Naive B cell (primary cell): ENCODE data around the gene CCR9. TPM values are rescaled to one million over a fixed set of nuclear protein-coding genes. Genes with fewer than 3 reads are reported as not detected.

Source experiments
- ATAC-seq, 2 donors: fragments of 150-1000 bp; cut with Tn5 transposase; 2 replicates each; pipeline ENCODE4 v1.10.0; 2021; ENCODE audit warnings: low read depth in 2 of 2, mild to moderate bottlenecking in 2 of 2, moderate library complexity in 2 of 2
- DNase-seq: peaks from one replicate; pipeline ENCODE4 v3.0.0; 2022
- H3K27ac Mint-ChIP-seq, 6 donors: one replicate each; pipeline ENCODE4 v1.8.0; 2020 to 2022; ENCODE audit warnings: mild to moderate bottlenecking in 6 of 6, mixed read lengths in 6 of 6, moderate library complexity in 5 of 6, inconsistent platforms in 2 of 6
- H3K27me3 Mint-ChIP-seq, 3 donors: one replicate each; pipeline ENCODE4 v1.8.0; 2021 to 2022; ENCODE audit warnings: mixed read lengths in 3 of 3, mild to moderate bottlenecking in 1 of 3
- H3K36me3 Mint-ChIP-seq, 2 donors: one replicate each; pipeline ENCODE4 v1.8.0; 2020 to 2022; ENCODE audit warnings: mixed read lengths in 2 of 2, inconsistent platforms in 1 of 2, mild to moderate bottlenecking in 1 of 2
- H3K4me1 Mint-ChIP-seq, 3 donors: one replicate each; pipeline ENCODE4 v1.8.0; 2020 to 2022; ENCODE audit warnings: mixed read lengths in 3 of 3, inconsistent platforms in 1 of 3, mild to moderate bottlenecking in 1 of 3, moderate library complexity in 1 of 3
- H3K4me3 Mint-ChIP-seq, 8 donors: one replicate each; pipeline ENCODE4 v1.8.0; 2020 to 2022; ENCODE audit warnings: mild to moderate bottlenecking in 8 of 8, mixed read lengths in 8 of 8, moderate library complexity in 8 of 8, inconsistent platforms in 2 of 8
- H3K9me3 Mint-ChIP-seq, 7 donors: one replicate each; pipeline ENCODE4 v1.8.0; 2020 to 2022; ENCODE audit warnings: mixed read lengths in 7 of 7, mild to moderate bottlenecking in 5 of 7, inconsistent platforms in 2 of 7, moderate library complexity in 1 of 7
- polyA plus RNA-seq, 6 donors: library from polyadenylated mRNA; unstranded; fragments of 300-500 nt; fragmentation: Illumina TruSeq; gene quantifications; one replicate each; pipeline ENCODE4 v1.2.3, GENCODE V29; 2021; ENCODE audit warnings: low read depth in 6 of 6

Gene CCR9
- polyA plus RNA-seq, 6 donors from 2014 or later = 0.77 to 4.5 (median 1.8) TPM

- Mint-ChIP-seq H3K36me3 (peaks cover 20 to 31% of the 10 kb centered on the region in 2 donors), H3K4me1 (no peaks in the 10 kb centered on the region), H3K27me3 (no peaks in the 10 kb centered on the region), H3K4me3 (no peak overlapping the region), H3K27ac (peak overlapping the region in 1 of 6 donors; percentile 2), H3K9me3 (no peaks in the 10 kb centered on the region)
- ATAC-seq (no peak), DNase-seq (no peak)
These were observed 62.0 kb downstream of the CCR9 start for GRCh38 chr3:45948311-45948781.

- H3K4me3 Mint-ChIP-seq = no peak overlapping the region
These were observed 62.5 kb downstream of the CCR9 start for GRCh38 chr3:45948881-45949280.

GRCh38 chr3:45949432-45949831, 63.1 kb downstream of the CCR9 start:
- no peaks in the 10 kb centered on the region for H3K9me3 Mint-ChIP-seq
- no peaks in the 10 kb centered on the region for H3K27me3 Mint-ChIP-seq
- no peak overlapping the region for H3K4me3 Mint-ChIP-seq
- ATAC-seq (no peak), DNase-seq (no peak)
- peaks cover 20 to 31% of the 10 kb centered on the region in 2 donors for H3K36me3 Mint-ChIP-seq
- no peaks in the 10 kb centered on the region for H3K4me1 Mint-ChIP-seq
- H3K27ac Mint-ChIP-seq = peak overlapping the region in 3 of 6 donors; percentile 34 to 65 (median 49)

More at GRCh38 chr3:45948881-45949280, 62.5 kb downstream of the CCR9 start:
- H3K36me3 Mint-ChIP-seq = peaks cover 20 to 31% of the 10 kb centered on the region in 2 donors
- H3K9me3 Mint-ChIP-seq = no peaks in the 10 kb centered on the region
- no peak for ATAC-seq
- no peaks in the 10 kb centered on the region for H3K4me1 Mint-ChIP-seq
- peak overlapping the region in 1 of 6 donors; percentile 34 for H3K27ac Mint-ChIP-seq
- no peak for DNase-seq
- no peaks in the 10 kb centered on the region for H3K27me3 Mint-ChIP-seq

- H3K27me3 Mint-ChIP-seq = no peaks in the 10 kb centered on the region
- no peaks in the 10 kb centered on the region for H3K4me1 Mint-ChIP-seq
- no peak overlapping the region for H3K4me3 Mint-ChIP-seq
- ATAC-seq (no peak), DNase-seq (no peak)
- peaks cover 22 to 34% of the 10 kb centered on the region in 2 donors for H3K36me3 Mint-ChIP-seq
- no peaks in the 10 kb centered on the region for H3K9me3 Mint-ChIP-seq
- H3K27ac Mint-ChIP-seq = peak overlapping the region in 1 of 6 donors; percentile 34
These were observed 63.8 kb downstream of the CCR9 start for GRCh38 chr3:45950131-45950530.

GRCh38 chr3:45950686-45951600, 64.6 kb downstream of the CCR9 start:
- H3K27me3 Mint-ChIP-seq = no peaks in the 10 kb centered on the region
- H3K4me3 Mint-ChIP-seq = no peak overlapping the region
- ATAC-seq (no peak), DNase-seq (no peak)
- peaks cover 24 to 38% of the 10 kb centered on the region in 2 donors for H3K36me3 Mint-ChIP-seq
- H3K9me3 Mint-ChIP-seq = no peaks in the 10 kb centered on the region
- no peaks in the 10 kb centered on the region for H3K4me1 Mint-ChIP-seq
- H3K27ac Mint-ChIP-seq = peak overlapping the region in 1 of 6 donors; percentile 44

GRCh38 chr3:45951946-45952345, 65.6 kb downstream of the CCR9 start:
- DNase-seq (no peak), ATAC-seq (no peak)
- H3K4me1 Mint-ChIP-seq = no peaks in the 10 kb centered on the region
- H3K27ac Mint-ChIP-seq = peak overlapping the region in 1 of 6 donors; percentile 74
- no peak overlapping the region for H3K4me3 Mint-ChIP-seq
- peaks cover 26 to 30% of the 10 kb centered on the region in 2 donors for H3K36me3 Mint-ChIP-seq
- no peaks in the 10 kb centered on the region for H3K9me3 Mint-ChIP-seq
- no peaks in the 10 kb centered on the region for H3K27me3 Mint-ChIP-seq

- H3K27me3 Mint-ChIP-seq = no peaks in the 10 kb centered on the region
- H3K4me3 Mint-ChIP-seq = peak overlapping the region in 1 of 8 donors; percentile 42
- no peaks in the 10 kb centered on the region for H3K9me3 Mint-ChIP-seq
- ATAC-seq (no peak), DNase-seq (no peak)
- H3K27ac Mint-ChIP-seq = peak overlapping the region in 1 of 6 donors; percentile 74
- H3K36me3 Mint-ChIP-seq = peaks cover 29 to 30% of the 10 kb centered on the region in 2 donors
- H3K4me1 Mint-ChIP-seq = no peaks in the 10 kb centered on the region
These were observed 66.1 kb downstream of the CCR9 start for GRCh38 chr3:45952456-45952855.

Other genes starting within 250 kb of the CCR9 start
- 10 to 100 TPM in 4 of 6 donors, 1 to 10 TPM in 2; 7.3 to 19.2 (median 15.4) TPM for gene SACM1L, start 197.1 kb upstream of the CCR9 start, polyA plus RNA-seq
- gene SLC6A20, start 90.0 kb upstream of the CCR9 start, polyA plus RNA-seq = under 1 TPM in 1 of 6 donors, not detected in 5; 0.93 TPM
- gene LZTFL1, start 44.4 kb upstream of the CCR9 start, polyA plus RNA-seq = 10 to 100 TPM in 5 of 6 donors, 1 to 10 TPM in 1; 3.9 to 15.7 (median 13.9) TPM
- gene CXCR6, start 56.9 kb downstream of the CCR9 start, polyA plus RNA-seq = under 1 TPM in 5 of 6 donors, not detected in 1; 0.12 to 0.73 (median 0.27) TPM
- gene FYCO1, start 109.3 kb downstream of the CCR9 start, polyA plus RNA-seq = 1 to 10 TPM in 3 of 6 donors, under 1 TPM in 2, not detected in 1; 0.90 to 5.1 (median 1.2) TPM
- not detected for gene XCR1, start 140.9 kb downstream of the CCR9 start, polyA plus RNA-seq